SW480 (cell line): Measurements from ENCODE around the gene CHM.
A peak's percentile ranks its signal among the peaks of the same experiment; 100 is the strongest.
"Not testable (repeated sequence)": the region's sequence is repeated elsewhere in the genome, so short reads cannot be mapped to it uniquely, and the experiment has no call there.

ENCODE experiments used
- DNase-seq: peaks from one replicate; pipeline ENCODE4 v3.0.0-alpha.2; 2016; ENCODE audit warnings: low spot score

Gene CHM

GRCh38 chrX:85998954-85999353 lies 48.4 kb downstream of the CHM start:
- DNase-seq, result no peak

GRCh38 chrX:85996555-85996954 lies 50.8 kb downstream of the CHM start:
- no peak for DNase-seq

- no peak for DNase-seq
Measured at GRCh38 chrX:85995641-85996040, 51.7 kb downstream of the CHM start.

- DNase-seq, result no peak
Measured at GRCh38 chrX:85994797-85995196, 52.6 kb downstream of the CHM start.

GRCh38 chrX:85994228-85994627 lies 53.1 kb downstream of the CHM start:
- no peak for DNase-seq

- DNase-seq, result no peak
Measured at GRCh38 chrX:85993539-85994197, 53.7 kb downstream of the CHM start.

- DNase-seq, result peak; percentile 16
Measured at GRCh38 chrX:85992811-85993229, 54.5 kb downstream of the CHM start.

GRCh38 chrX:85988353-85988752 lies 59.0 kb downstream of the CHM start:
- DNase-seq, result no peak

GRCh38 chrX:85980286-85980685 lies 67.1 kb downstream of the CHM start:
- DNase-seq, result no peak

GRCh38 chrX:85977218-85977617 lies 70.1 kb downstream of the CHM start:
- DNase-seq, result no peak

GRCh38 chrX:85972351-85972750 lies 75.0 kb downstream of the CHM start:
- not testable (repeated sequence) for DNase-seq

- DNase-seq, result no peak
Measured at GRCh38 chrX:85964744-85965143, 82.6 kb downstream of the CHM start.

GRCh38 chrX:85963736-85964135 lies 83.6 kb downstream of the CHM start:
- DNase-seq, result no peak

GRCh38 chrX:85955510-85955909 lies 91.8 kb downstream of the CHM start:
- DNase-seq, result no peak

- not testable (repeated sequence) for DNase-seq
Measured at GRCh38 chrX:85944751-85945150, 102.6 kb downstream of the CHM start.

- no peak for DNase-seq
Measured at GRCh38 chrX:85941275-85941674, 106.1 kb downstream of the CHM start.

GRCh38 chrX:85939942-85940341 lies 107.4 kb downstream of the CHM start:
- not testable (repeated sequence) for DNase-seq

GRCh38 chrX:85934399-85934798 lies 113.0 kb downstream of the CHM start:
- not testable (repeated sequence) for DNase-seq

- DNase-seq, result no peak
Measured at GRCh38 chrX:85930099-85930498, 117.3 kb downstream of the CHM start.

- no peak for DNase-seq
Measured at GRCh38 chrX:85928606-85929005, 118.8 kb downstream of the CHM start.

- DNase-seq, result no peak
Measured at GRCh38 chrX:85927740-85928139, 119.6 kb downstream of the CHM start.

- DNase-seq, result no peak
Measured at GRCh38 chrX:85922821-85923220, 124.5 kb downstream of the CHM start.

GRCh38 chrX:85916656-85917280 lies 130.6 kb downstream of the CHM start:
- DNase-seq, result not testable (repeated sequence)

- DNase-seq, result no peak
Measured at GRCh38 chrX:85914431-85914830, 132.9 kb downstream of the CHM start.
